DOHH2 (cell line): ENCODE data around the gene RBM39.
"Not testable (repeated sequence)": the region's sequence is repeated elsewhere in the genome, so short reads cannot be mapped to it uniquely, and the experiment has no call there.

Experiments
- H3F3A ChIP-seq: fragments of 200-600 bp; sonication (generic), shearing (Covaris generic); 2 replicates; pipeline ENCODE4 v1.6.0; 2016; ENCODE audit warnings: antibody characterized with exemption, mild to moderate bottlenecking; ENCODE audit not compliant: control insufficient read depth, insufficient read depth
- H3K27ac ChIP-seq: fragments of 200-600 bp; sonication (generic); 2 replicates; pipeline ENCODE4 v1.5.1; 2014; ENCODE audit warnings: low read depth, mild to moderate bottlenecking, low read length, moderate library complexity
- H3K27me3 ChIP-seq: fragments of 200-600 bp; sonication (generic); 2 replicates; pipeline ENCODE4 v1.6.1; 2014; ENCODE audit warnings: mild to moderate bottlenecking, low read length, mixed read lengths; ENCODE audit not compliant: control insufficient read depth
- H3K36me3 ChIP-seq: fragments of 200-600 bp; sonication (generic); 2 replicates; pipeline ENCODE4 v1.6.1; 2014; ENCODE audit warnings: mild to moderate bottlenecking, low read length, moderate library complexity, mixed read lengths; ENCODE audit not compliant: control insufficient read depth
- H3K4me1 ChIP-seq: fragments of 200-600 bp; sonication (generic); 2 replicates; pipeline ENCODE4 v1.6.1; 2014; ENCODE audit warnings: mild to moderate bottlenecking, low read length, mixed read lengths; ENCODE audit not compliant: control insufficient read depth
- H3K4me2 ChIP-seq: fragments of 200-600 bp; sonication (generic); 2 replicates; pipeline ENCODE4 v1.6.0; 2014; ENCODE audit warnings: mild to moderate bottlenecking, low read length, moderate library complexity
- H3K4me3 ChIP-seq: fragments of 200-600 bp; sonication (generic); 2 replicates; pipeline ENCODE4 v1.5.1; 2014; ENCODE audit warnings: mild to moderate bottlenecking, low read length, mixed read lengths
- H3K79me2 ChIP-seq: fragments of 200-600 bp; sonication (generic); 2 replicates; pipeline ENCODE4 v1.6.1; 2014; ENCODE audit warnings: mild to moderate bottlenecking, low read length, mixed read lengths; ENCODE audit not compliant: control insufficient read depth
- H3K9me2 ChIP-seq: fragments of 200-600 bp; sonication (generic); replicated peaks from 2 replicates; pipeline ENCODE4 v1.6.1; 2014; ENCODE audit warnings: mild to moderate bottlenecking, low read length, mixed read lengths; ENCODE audit not compliant: control insufficient read depth
- H3K9me3 ChIP-seq: fragments of 200-600 bp; sonication (generic); 2 replicates; pipeline ENCODE4 v1.6.1; 2014; ENCODE audit warnings: antibody characterized with exemption, low read length, mixed read lengths; ENCODE audit not compliant: control insufficient read depth, insufficient read depth
- H4K20me1 ChIP-seq: fragments of 200-600 bp; sonication (generic); 2 replicates; pipeline ENCODE4 v1.6.0; 2014; ENCODE audit warnings: low read depth, mild to moderate bottlenecking, antibody characterized with exemption, low read length, moderate library complexity; ENCODE audit not compliant: control insufficient read depth, insufficient read depth
- CTCF ChIP-seq: fragments of 200-600 bp; sonication (generic); IDR thresholded peaks from one replicate; pipeline ENCODE4 v1.5.1; 2014; ENCODE audit warnings: antibody characterized with exemption, mild to moderate bottlenecking, low read depth, low read length; ENCODE audit not compliant: poor library complexity, severe bottlenecking
- EZH2phosphoT487 ChIP-seq: fragments of 200-600 bp; sonication (generic); IDR thresholded peaks from 2 replicates; pipeline ENCODE4 v1.6.1; 2017; ENCODE audit warnings: borderline replicate concordance, mild to moderate bottlenecking, antibody characterized with exemption, low read length, moderate library complexity, mixed read lengths

RBM39 gene

GRCh38 chr20:35710039-35710438, 32.0 kb downstream of the RBM39 start:
- H3K9me2 ChIP-seq, result no peaks in the 10 kb centered on the region
- TF ChIP-seq EZH2phosphoT487 (no peak), CTCF (no peak)
- H3K9me3 ChIP-seq, result no peaks in the 10 kb centered on the region
- peaks cover 92% of the 10 kb centered on the region for H3F3A ChIP-seq
- no peak overlapping the region for H3K4me2 ChIP-seq
- H3K4me3 ChIP-seq, result no peak overlapping the region
- no peaks in the 10 kb centered on the region for H3K27me3 ChIP-seq
- H3K27ac ChIP-seq, result no peak overlapping the region
- peaks cover 14% of the 10 kb centered on the region for H4K20me1 ChIP-seq
- H3K79me2 ChIP-seq, result peaks cover 64% of the 10 kb centered on the region
- no peaks in the 10 kb centered on the region for H3K4me1 ChIP-seq
- H3K36me3 ChIP-seq, result peaks cover 94% of the 10 kb centered on the region

GRCh38 chr20:35709259-35709658, 32.8 kb downstream of the RBM39 start:
- Histone ChIP-seq H4K20me1 (peaks cover 20% of the 10 kb centered on the region), H3K27me3 (no peaks in the 10 kb centered on the region), H3K4me1 (no peaks in the 10 kb centered on the region), H3K4me3 (no peak overlapping the region), H3K27ac (no peak overlapping the region), H3K36me3 (peaks cover 94% of the 10 kb centered on the region), H3F3A (peaks cover 92% of the 10 kb centered on the region), H3K9me2 (no peaks in the 10 kb centered on the region), H3K9me3 (no peaks in the 10 kb centered on the region), H3K79me2 (peaks cover 64% of the 10 kb centered on the region), H3K4me2 (no peak overlapping the region)
- no peak for TF ChIP-seq EZH2phosphoT487
- TF ChIP-seq CTCF, result no peak

- Histone ChIP-seq H3F3A (peaks cover 92% of the 10 kb centered on the region), H3K4me2 (no peak overlapping the region), H3K27ac (no peak overlapping the region), H3K36me3 (peaks cover 94% of the 10 kb centered on the region), H3K9me2 (no peaks in the 10 kb centered on the region), H3K4me3 (no peak overlapping the region), H4K20me1 (peaks cover 20% of the 10 kb centered on the region), H3K27me3 (no peaks in the 10 kb centered on the region), H3K79me2 (peaks cover 57% of the 10 kb centered on the region), H3K9me3 (no peaks in the 10 kb centered on the region), H3K4me1 (no peaks in the 10 kb centered on the region)
- TF ChIP-seq EZH2phosphoT487 (no peak), CTCF (no peak)
These were observed 33.6 kb downstream of the RBM39 start for GRCh38 chr20:35708502-35708901.

GRCh38 chr20:35706591-35707529, 35.2 kb downstream of the RBM39 start:
- not testable (repeated sequence) for H3K27me3 ChIP-seq, H3K9me2 ChIP-seq, H3K4me1 ChIP-seq, H3K27ac ChIP-seq, H3K4me2 ChIP-seq, H3K9me3 ChIP-seq, H3K4me3 ChIP-seq
- peaks cover 96% of the 10 kb centered on the region for H3K36me3 ChIP-seq
- H3K79me2 ChIP-seq, result peaks cover 46% of the 10 kb centered on the region
- peaks cover 17% of the 10 kb centered on the region; the same call in 1 of the 2 replicates for H4K20me1 ChIP-seq
- peaks cover 98% of the 10 kb centered on the region for H3F3A ChIP-seq

- not testable (repeated sequence) for H3K9me2 ChIP-seq, H3K4me2 ChIP-seq, H3K4me1 ChIP-seq, H3K9me3 ChIP-seq, H3K27ac ChIP-seq, H3K27me3 ChIP-seq, H3K4me3 ChIP-seq
- Histone ChIP-seq H3K79me2 (peaks cover 41% of the 10 kb centered on the region), H3F3A (peaks cover 95% of the 10 kb centered on the region), H4K20me1 (peaks cover 11% of the 10 kb centered on the region; the same call in 1 of the 2 replicates), H3K36me3 (peaks cover 96% of the 10 kb centered on the region)
These were observed 36.2 kb downstream of the RBM39 start for GRCh38 chr20:35705894-35706293.
